ENCODE measurements around the gene PLET1.

The PLET1 gene, protein sequence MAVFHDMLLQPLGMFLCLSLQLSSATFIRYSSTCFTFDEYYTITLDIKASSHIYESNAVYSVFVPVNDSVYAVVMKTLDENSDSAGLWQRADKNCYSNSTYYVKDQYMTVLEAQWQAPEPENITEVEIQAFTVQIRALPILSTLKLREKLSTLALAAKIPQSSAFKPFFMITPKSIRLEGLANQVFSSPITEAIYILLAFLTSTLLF

GRCh38 chr11:112260490-112260889 is at the start of gene PLET1:
PLET1 (minus strand) TSS chr11:112260860; CDS start chr11:112260589, 271 bp downstream.
- no peak for DNase-seq (ENCODE audit: low read depth, low spot score)

DNA sequence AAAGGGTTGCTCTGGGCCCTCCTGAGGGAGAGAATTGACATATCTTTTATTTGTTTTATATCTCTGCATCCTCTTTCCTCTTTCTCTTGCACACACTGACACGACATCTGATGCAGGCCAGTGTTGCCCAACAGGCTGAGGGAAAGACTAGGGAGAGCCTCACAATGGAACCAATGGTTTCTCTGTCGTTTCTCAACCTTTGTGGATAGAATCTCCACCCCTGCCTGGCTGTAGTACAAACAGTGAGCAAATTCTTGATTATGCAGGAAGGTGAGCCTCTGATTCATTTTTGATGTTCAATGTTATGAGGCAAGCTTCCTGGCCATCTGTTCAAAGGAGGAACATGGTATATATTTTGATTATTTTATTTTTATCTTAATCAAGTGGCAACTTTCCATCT is 49.8 kb upstream of the PLET1 start:
- no peak for DNase-seq (ENCODE audit: low read depth, low spot score)

GRCh38 chr11:112308651-112309050 is 48.0 kb upstream of the PLET1 start:
- DNase-seq (ENCODE audit: low read depth, low spot score): no peak

- no peak for DNase-seq (ENCODE audit: low read depth, low spot score)
Measured at GRCh38 chr11:112307616-112308015, 47.0 kb upstream of the PLET1 start.

DNA sequence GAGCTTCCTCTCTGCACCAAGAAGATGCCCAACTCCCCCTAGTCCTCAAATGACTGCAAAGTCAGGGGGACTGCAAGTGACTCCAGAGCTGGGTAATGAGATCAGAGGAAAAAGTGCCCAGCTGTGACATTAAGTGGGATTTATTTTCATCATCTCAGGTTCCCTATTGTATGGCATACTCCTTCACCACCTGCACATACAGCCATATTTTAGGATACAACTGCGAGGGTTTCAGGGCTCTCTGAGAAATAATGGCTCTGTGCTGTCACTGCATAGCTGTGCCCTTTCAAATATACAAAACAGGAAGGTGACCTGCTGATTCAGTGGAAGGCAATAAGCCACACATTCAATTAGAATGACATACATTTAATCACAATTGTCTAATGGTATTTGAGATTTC is 45.6 kb upstream of the PLET1 start:
- no peak for DNase-seq (ENCODE audit: low read depth, low spot score)

- DNase-seq (ENCODE audit: low read depth, low spot score): no peak
Measured at GRCh38 chr11:112304914-112305313, 44.3 kb upstream of the PLET1 start.

- no peak for DNase-seq (ENCODE audit: low read depth, low spot score)
Measured at GRCh38 chr11:112303616-112304015, 43.0 kb upstream of the PLET1 start.

DNA sequence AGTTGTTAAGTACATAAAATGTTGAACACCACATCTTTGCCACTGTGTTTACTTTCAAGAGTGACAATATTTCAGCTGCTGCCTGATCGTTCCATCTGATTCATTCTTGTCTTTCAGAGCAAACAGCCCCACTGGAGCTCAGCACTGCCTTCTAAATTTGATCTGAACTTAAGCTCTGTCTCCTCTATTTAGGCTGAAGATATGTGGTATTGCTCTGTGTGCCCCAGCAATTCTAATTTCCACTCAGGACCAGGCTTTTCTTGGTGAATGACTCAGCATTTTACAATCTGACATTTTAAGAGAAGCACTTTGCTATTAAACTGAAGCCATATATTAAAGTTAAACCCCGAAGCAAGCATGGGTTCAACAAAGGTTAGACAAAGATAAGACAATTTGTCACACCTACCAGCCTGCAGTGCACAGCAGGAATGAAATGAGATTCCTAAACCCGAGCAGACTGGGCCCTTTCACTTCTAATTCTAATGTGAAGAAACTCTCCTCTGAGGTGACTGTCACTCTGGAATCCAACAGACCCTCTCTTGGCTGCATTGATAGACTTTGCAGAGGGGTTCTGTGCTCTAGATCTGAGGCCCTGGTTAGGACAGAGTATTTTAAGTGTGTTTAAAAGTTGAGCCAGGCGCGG is 41.7 kb upstream of the PLET1 start:
- DNase-seq (ENCODE audit: low read depth, low spot score): no peak

DNA sequence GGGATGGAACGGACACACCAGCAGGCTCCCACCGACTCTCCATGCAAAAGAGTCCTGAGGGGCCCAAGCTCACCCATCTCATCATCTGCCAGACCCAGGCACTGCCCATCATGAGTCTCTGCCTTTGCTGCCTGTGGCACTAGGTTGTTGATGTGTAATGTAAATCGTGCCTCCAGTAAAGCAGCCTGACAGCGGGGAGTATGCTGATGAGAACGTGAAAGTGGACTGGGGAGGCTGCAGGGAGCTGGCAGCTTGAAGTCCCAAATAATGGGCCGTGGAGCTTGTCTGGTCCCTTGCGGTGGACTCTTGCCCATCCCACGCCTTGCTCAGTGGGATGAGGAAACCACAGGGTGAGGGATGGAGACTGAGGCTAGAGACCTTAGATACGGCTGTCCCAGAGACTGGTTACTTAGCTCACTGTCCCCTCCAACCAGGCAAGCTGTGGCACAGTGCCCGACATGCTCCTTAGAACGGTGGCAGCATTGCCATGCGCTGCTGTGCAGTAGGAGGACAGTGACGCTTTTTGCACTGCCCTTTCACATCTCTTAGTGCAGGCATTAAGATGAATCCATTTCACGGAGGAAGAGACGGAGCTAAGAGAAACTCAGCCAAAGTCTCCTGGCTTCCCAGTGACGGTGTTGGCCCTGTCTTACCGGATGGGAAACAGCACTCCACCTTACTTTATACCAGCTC is 39.6 kb upstream of the PLET1 start:
- DNase-seq (ENCODE audit: low read depth, low spot score): no peak

GRCh38 chr11:112298535-112298934 is 37.9 kb upstream of the PLET1 start:
- DNase-seq (ENCODE audit: low read depth, low spot score): no peak

- no peak for DNase-seq (ENCODE audit: low read depth, low spot score)
Measured at GRCh38 chr11:112297248-112297866, 36.7 kb upstream of the PLET1 start.

- DNase-seq (ENCODE audit: low read depth, low spot score): no peak
Measured at GRCh38 chr11:112296044-112296443, 35.4 kb upstream of the PLET1 start.

DNA sequence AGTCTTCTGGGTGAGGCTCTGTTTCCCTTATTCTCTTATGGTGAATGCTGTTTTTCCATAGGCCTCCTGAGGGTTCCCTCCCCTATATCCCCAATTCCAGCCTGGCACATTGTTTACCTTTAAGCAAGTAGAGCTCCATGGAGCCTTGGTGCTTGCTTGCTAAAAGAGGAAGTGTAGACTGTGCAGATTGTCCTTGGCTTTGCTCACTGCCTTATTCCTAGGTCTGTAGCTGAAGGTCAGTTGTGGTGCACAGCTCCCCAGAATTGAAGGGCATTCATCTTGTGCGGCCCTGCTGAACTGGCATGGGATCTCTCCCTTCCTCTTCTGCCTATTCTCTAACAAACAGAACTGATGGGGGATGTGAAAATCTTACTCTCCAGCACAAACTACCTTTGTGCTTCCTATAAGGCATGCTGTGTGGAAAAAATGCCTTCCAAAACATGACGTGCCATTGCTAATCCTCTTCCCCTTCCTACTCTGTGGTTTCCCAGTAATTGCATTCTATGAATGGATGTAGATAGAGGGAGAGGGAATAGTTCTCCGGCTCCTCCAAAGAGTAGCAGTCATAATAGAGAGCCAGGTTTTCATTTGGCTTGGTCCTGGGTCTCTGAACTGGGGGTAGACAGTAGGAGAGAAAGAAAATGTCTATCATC is 34.2 kb upstream of the PLET1 start:
- no peak for DNase-seq (ENCODE audit: low read depth, low spot score)

DNA sequence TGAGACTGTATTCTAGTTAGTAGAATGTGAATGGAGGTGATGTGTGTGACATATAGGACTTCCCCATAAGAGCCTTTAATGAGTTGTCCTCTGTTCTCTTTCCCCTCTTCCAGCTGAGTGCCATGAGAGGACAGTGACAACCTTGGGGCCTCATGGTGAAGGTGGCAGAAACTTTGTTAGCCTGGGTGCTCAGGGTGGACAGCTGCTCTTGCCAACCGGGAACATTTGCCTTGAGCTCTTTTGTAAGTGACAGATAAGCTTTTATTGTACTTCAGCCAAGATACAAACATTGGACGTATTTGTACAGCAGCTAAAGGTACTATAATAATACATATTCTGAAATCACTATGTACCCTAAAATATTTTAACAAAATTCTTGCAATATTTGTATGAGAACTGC is 33.0 kb upstream of the PLET1 start:
- no peak for DNase-seq (ENCODE audit: low read depth, low spot score)

DNA sequence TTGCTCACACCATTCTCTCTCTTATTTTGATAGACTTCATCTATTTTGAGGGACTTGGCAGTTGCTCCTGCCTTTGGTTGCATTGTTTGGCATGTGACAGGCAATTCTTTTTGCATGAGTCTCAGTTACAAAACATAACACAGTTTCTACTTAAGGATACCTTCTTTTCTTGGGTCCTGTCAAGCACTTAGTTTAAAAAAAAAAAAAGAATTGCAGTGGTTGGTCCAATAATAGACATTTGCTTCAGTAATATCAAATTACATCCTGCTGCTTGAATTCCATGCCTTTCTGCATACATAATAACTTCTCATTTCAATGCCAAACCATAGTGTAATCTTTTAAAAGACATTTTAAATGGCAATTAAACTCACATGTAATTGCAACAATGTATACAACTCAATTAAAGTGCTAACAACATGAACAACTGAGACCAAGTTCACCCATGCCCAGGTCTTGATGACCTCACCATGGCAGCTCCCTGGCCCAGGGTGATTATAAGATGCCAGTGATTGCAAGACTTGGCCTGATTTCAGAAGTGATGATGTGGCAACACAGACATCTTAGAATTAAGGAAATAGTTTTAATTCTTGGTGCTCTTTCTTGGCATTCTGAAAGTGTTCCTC is 32.2 kb upstream of the PLET1 start:
- no peak for DNase-seq (ENCODE audit: low read depth, low spot score)

DNA sequence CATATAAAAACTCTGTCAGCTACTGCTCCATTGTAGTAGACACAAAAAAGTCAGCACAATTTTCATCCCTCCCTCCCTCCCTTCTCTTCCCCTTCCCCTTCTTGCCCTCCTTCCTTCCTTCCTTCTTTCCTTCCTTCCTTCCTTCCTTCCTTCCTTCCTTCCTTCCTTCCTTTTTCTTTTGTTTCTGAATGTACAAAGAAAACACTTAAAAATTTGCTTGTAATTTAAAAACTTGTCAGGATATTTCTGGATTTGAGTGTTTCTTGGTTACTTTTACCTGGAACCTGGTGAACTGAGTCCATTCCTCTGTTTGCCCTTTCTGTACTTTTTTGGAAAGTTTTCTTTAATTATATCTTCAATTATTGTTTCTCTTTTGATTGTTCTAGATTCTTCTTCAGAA is 31.5 kb upstream of the PLET1 start:
- no peak for DNase-seq (ENCODE audit: low read depth, low spot score)

DNA sequence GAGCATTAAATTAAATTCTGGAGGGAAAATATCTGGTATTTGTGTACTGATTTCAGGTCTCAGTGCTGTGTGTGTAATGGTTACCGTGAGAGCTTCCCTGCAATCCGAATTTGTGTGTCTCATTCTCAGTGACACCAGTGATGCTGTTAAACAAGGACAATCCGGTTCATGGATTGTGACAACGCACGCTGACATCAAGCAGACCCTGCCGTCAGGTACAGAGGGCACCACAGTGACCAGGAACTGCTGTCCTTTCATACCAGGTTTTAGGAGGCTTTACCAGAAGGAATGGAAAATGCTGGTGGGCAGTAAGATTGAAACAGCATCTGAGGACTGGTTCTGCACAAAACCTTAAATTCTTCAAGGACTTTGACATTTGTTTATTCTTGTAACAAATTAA is 30.5 kb upstream of the PLET1 start:
- DNase-seq (ENCODE audit: low read depth, low spot score): no peak

DNA sequence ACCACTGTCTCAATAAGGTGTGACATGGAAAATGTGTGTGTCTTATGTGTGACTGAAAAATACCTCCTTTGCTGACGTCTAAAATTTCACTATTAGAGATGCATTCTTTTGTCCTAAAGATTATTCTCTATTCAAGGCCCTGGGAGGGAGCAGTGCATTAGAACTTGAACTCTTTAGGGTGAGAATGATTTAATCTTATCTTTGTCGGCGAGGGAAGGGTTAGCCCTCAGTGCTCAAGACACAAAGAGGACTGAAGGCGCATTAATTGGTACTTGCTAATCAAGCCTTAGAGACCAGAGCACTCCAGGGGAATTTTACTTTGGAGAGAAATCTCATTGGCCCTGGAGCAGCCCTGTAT is 29.8 kb upstream of the PLET1 start:
- no peak for DNase-seq (ENCODE audit: low read depth, low spot score)

GRCh38 chr11:112289588-112290492 is 29.2 kb upstream of the PLET1 start:
- DNase-seq (ENCODE audit: low read depth, low spot score): no peak

DNA sequence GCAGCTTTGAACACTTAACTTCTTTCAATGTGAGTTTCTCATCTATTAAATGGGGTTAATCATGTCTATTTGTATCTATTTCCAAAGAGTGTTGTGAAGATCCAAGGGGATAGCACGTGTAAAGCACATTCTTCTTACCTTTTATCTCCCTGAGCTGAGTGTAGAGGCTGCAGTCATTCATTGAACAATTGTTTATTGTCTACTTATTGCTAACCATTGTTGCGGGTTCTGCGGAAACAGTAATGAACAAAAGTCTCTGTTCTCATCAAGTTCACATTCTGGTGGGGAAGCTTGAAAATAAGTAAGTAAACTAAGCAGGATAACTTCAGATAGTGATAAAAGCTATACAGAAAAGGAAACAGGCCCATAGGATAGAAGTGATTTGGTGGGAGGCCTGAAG is 27.4 kb upstream of the PLET1 start:
- DNase-seq (ENCODE audit: low read depth, low spot score): no peak

GRCh38 chr11:112285841-112286311 is 25.2 kb upstream of the PLET1 start:
- DNase-seq (ENCODE audit: low read depth, low spot score): no peak
